H9 (cell line): ENCODE results near the gene PNMA6E. TPM values are rescaled to one million over a fixed set of nuclear protein-coding genes. Genes with fewer than 3 reads are reported as not detected.

ENCODE experiments used
- DNase-seq: peaks from one replicate; pipeline ENCODE4 v3.0.0-alpha.2; 2017
- H2AFZ ChIP-seq: one replicate; pipeline ENCODE4 v1.6.1; 2013; ENCODE audit warnings: mild to moderate bottlenecking, low read length, control low read depth, moderate library complexity
- H2AK5ac ChIP-seq: 2 replicates; pipeline ENCODE4 v1.6.1; 2013; ENCODE audit warnings: low read length, control low read depth, mixed read lengths; ENCODE audit not compliant: insufficient read length
- H2BK120ac ChIP-seq: one replicate; pipeline ENCODE4 v1.6.1; 2013; ENCODE audit warnings: low read depth, mild to moderate bottlenecking, low read length, control low read depth, inconsistent platforms; ENCODE audit not compliant: poor library complexity, severe bottlenecking
- H2BK12ac ChIP-seq: 2 replicates; pipeline ENCODE4 v1.6.1; 2013; ENCODE audit warnings: low read length, control low read depth, mixed read lengths, low read depth; ENCODE audit not compliant: insufficient read length
- H2BK15ac ChIP-seq: 2 replicates; pipeline ENCODE4 v1.6.1; 2013; ENCODE audit warnings: low read depth, low read length, control low read depth
- H2BK20ac ChIP-seq: one replicate; pipeline ENCODE4 v1.6.1; 2013; ENCODE audit warnings: low read depth, mild to moderate bottlenecking, low read length, control low read depth, inconsistent platforms; ENCODE audit not compliant: poor library complexity, severe bottlenecking
- H2BK5ac ChIP-seq: 2 replicates; pipeline ENCODE4 v1.6.1; 2013; ENCODE audit warnings: low read length, control low read depth, mixed read lengths; ENCODE audit not compliant: insufficient read length
- H3K14ac ChIP-seq: 2 replicates; pipeline ENCODE4 v1.6.1; 2013; ENCODE audit warnings: low read length, control low read depth; ENCODE audit not compliant: insufficient read depth
- H3K18ac ChIP-seq: 2 replicates; pipeline ENCODE4 v1.6.1; 2013; ENCODE audit warnings: low read depth, mild to moderate bottlenecking, mixed read lengths, low read length, control low read depth; ENCODE audit not compliant: insufficient read length
- H3K23ac ChIP-seq: 2 replicates; pipeline ENCODE4 v1.6.1; 2013; ENCODE audit warnings: low read length, control low read depth, mixed read lengths, low read depth; ENCODE audit not compliant: insufficient read length
- H3K23me2 ChIP-seq: 2 replicates; pipeline ENCODE4 v1.6.1; 2013; ENCODE audit warnings: low read depth, mild to moderate bottlenecking, mixed read lengths, low read length, control low read depth; ENCODE audit not compliant: insufficient read length, poor library complexity, severe bottlenecking
- H3K27ac ChIP-seq: 2 replicates; pipeline ENCODE4 v1.5.1; 2013; ENCODE audit warnings: low read length, control low read depth, mixed read lengths, low read depth; ENCODE audit not compliant: insufficient read length
- H3K27me3 ChIP-seq: 2 replicates; pipeline ENCODE4 v1.6.1; 2013; ENCODE audit warnings: low read length, control low read depth, inconsistent platforms; ENCODE audit not compliant: insufficient read depth
- H3K4ac ChIP-seq: 2 replicates; pipeline ENCODE4 v1.6.1; 2013; ENCODE audit warnings: low read depth, mild to moderate bottlenecking, control low read depth, inconsistent platforms, low read length, moderate library complexity
- H3K4me1 ChIP-seq: 2 replicates; pipeline ENCODE4 v1.6.1; 2013; ENCODE audit warnings: low read length, control low read depth, inconsistent platforms; ENCODE audit not compliant: insufficient read depth
- H3K4me2 ChIP-seq: 2 replicates; pipeline ENCODE4 v1.6.1; 2013; ENCODE audit warnings: low read length, control low read depth, mixed read lengths; ENCODE audit not compliant: insufficient read length, insufficient read depth
- H3K56ac ChIP-seq: 2 replicates; pipeline ENCODE4 v1.6.1; 2013; ENCODE audit warnings: low read depth, mild to moderate bottlenecking, mixed read lengths, low read length, control low read depth; ENCODE audit not compliant: insufficient read length
- H3K79me1 ChIP-seq: 2 replicates; pipeline ENCODE4 v1.6.1; 2013; ENCODE audit warnings: low read depth, mild to moderate bottlenecking, moderate library complexity, low read length, control low read depth, inconsistent platforms; ENCODE audit not compliant: insufficient read depth, poor library complexity, severe bottlenecking
- H3K79me2 ChIP-seq: 2 replicates; pipeline ENCODE4 v1.6.1; 2013; ENCODE audit warnings: low read length, control low read depth, inconsistent platforms; ENCODE audit not compliant: insufficient read depth
- H3K9ac ChIP-seq: 2 replicates; pipeline ENCODE4 v1.6.1; 2013; ENCODE audit warnings: low read length, control low read depth, mixed read lengths; ENCODE audit not compliant: insufficient read length; ENCODE audit errors: extremely low read depth
- H3K9me3 ChIP-seq: one replicate; pipeline ENCODE4 v1.6.1; 2013; ENCODE audit warnings: low read depth, low read length, inconsistent platforms; ENCODE audit not compliant: control insufficient read depth
- H3T11ph ChIP-seq: one replicate; pipeline ENCODE4 v1.6.1; 2013; ENCODE audit warnings: mild to moderate bottlenecking, low read length, control low read depth, inconsistent platforms
- H4K20me1 ChIP-seq: one replicate; pipeline ENCODE4 v1.6.1; 2013; ENCODE audit not compliant: control insufficient read depth, insufficient read length, insufficient read depth
- H4K5ac ChIP-seq: 2 replicates; pipeline ENCODE4 v1.6.1; 2013; ENCODE audit warnings: low read depth, mild to moderate bottlenecking, mixed read lengths, low read length, control low read depth; ENCODE audit not compliant: insufficient read length
- H4K8ac ChIP-seq: replicated peaks from 2 replicates; pipeline ENCODE4 v1.6.1; 2013; ENCODE audit warnings: low read length, control low read depth, mixed read lengths, low read depth; ENCODE audit not compliant: insufficient read length
- H4K91ac ChIP-seq: 2 replicates; pipeline ENCODE4 v1.6.1; 2013; ENCODE audit warnings: low read depth, mild to moderate bottlenecking, moderate library complexity, mixed read lengths, low read length, control low read depth; ENCODE audit not compliant: insufficient read length
- H3K27ac Mint-ChIP-seq, 3 experiments: 2 replicates in 2 of 3; 3 replicates in 1 of 3; pipeline ENCODE4 v1.8.0; 2020 to 2021; ENCODE audit warnings: mixed read lengths in 3 of 3, mild to moderate bottlenecking in 1 of 3, moderate library complexity in 1 of 3
- H3K27me3 Mint-ChIP-seq: 2 replicates; pipeline ENCODE4 v1.8.0; 2021; ENCODE audit warnings: low read depth, mild to moderate bottlenecking, moderate library complexity, mixed read lengths
- H3K36me3 Mint-ChIP-seq, 3 experiments: 2 replicates in 2 of 3; 3 replicates in 1 of 3; pipeline ENCODE4 v1.8.0; 2020 to 2021; ENCODE audit warnings: low read depth in 3 of 3, mixed read lengths in 3 of 3; ENCODE audit not compliant: insufficient read depth in 1 of 3
- H3K4me1 Mint-ChIP-seq, 2 experiments: 2 replicates each; pipeline ENCODE4 v1.8.0; 2020; ENCODE audit warnings: mixed read lengths in 2 of 2
- H3K4me3 Mint-ChIP-seq, 2 experiments: 2 replicates in 1 of 2; 3 replicates in 1 of 2; pipeline ENCODE4 v1.8.0; 2020 to 2021; ENCODE audit warnings: mild to moderate bottlenecking in 2 of 2, mixed read lengths in 2 of 2, moderate library complexity in 1 of 2
- H3K9me3 Mint-ChIP-seq, 2 experiments: 2 replicates in 1 of 2; 3 replicates in 1 of 2; pipeline ENCODE4 v1.8.0; 2020; ENCODE audit warnings: mild to moderate bottlenecking in 2 of 2, mixed read lengths in 2 of 2, moderate library complexity in 1 of 2
- WGBS: extraction: QIAGEN DNeasy Blood & Tissue Kit; methylation state at CpG from one replicate; pipeline ENCODE4 v1.1.7; 2013; ENCODE audit warnings: missing lambda C conversion rate, low lambda C conversion rate, mixed read lengths; ENCODE audit not compliant: insufficient read length; ENCODE audit errors: extremely low coverage; 5-methylcytosine and 5-hydroxymethylcytosine counted together
- total RNA-seq: library from RNA; stranded (reverse); gene quantifications from 2 replicates; pipeline ENCODE4 v1.2.1, GENCODE V29; 2021
- TF ChIP-seq, protein P1 (sequence below): fragments of 200-600 bp; sonication (generic); conservative IDR thresholded peaks from 3 replicates; pipeline ENCODE4 v1.8.0; 2021; ENCODE audit warnings: antibody characterized with exemption, mild to moderate bottlenecking

Gene PNMA6E
- total RNA-seq, 1 experiment from 2014 or later = not detected

DNA sequence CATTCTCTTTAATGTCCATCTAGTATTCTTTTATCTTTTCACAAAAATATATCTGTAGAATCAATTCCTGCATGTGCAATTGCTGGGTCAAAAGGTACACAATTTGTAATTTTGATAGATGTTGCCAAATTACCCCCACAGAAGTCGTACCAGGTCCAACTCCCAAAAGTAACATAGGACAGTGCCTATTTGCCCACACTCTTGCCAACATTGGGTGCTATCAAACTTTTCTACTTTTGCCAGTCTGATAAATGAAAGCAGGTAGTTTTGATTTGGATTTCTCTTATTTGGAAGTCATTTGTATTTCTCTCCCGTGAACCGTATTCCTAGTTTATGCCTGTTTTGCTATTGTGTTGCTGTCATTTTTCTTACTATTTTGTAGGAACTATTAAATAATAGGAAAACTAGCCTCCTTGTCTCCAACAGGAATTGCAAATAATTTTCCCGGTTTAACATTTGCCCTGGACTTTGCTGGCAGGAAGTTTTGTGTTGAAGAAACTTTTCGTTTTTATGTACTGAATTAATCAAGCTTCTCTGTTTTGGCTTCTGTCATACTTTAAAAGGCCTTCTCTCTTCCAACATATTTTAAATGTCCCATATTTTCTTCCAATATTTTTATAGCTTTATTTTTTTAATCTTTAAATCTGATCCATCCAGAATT lies 34.1 kb downstream of the PNMA6E start:
- Mint-ChIP-seq H3K9me3 (peaks cover 63 to 77% of the 10 kb centered on the region in 2 experiments), H3K27ac (no peak overlapping the region), H3K4me1 (no peaks in the 10 kb centered on the region), H3K27me3 (peaks cover 9% of the 10 kb centered on the region), H3K36me3 (peaks cover 0 to 2% (median 0%) of the 10 kb centered on the region in 3 experiments; a peak in 1 of 7 replicates), H3K4me3 (no peak overlapping the region; a peak in 1 of 5 replicates)
- Histone ChIP-seq H4K8ac (no peak overlapping the region), H4K5ac (no peak overlapping the region), H3K9me3 (peaks cover 23% of the 10 kb centered on the region), H3K79me2 (no peaks in the 10 kb centered on the region), H3K4ac (no peak overlapping the region), H2BK15ac (no peak overlapping the region), H3K9ac (no peak overlapping the region), H2AK5ac (no peak overlapping the region), H2BK12ac (no peak overlapping the region), H3K14ac (no peak overlapping the region), H4K20me1 (no peaks in the 10 kb centered on the region), H3T11ph (no peak overlapping the region), H3K4me1 (no peaks in the 10 kb centered on the region), H3K56ac (no peak overlapping the region), H3K27me3 (no peaks in the 10 kb centered on the region), H4K91ac (no peak overlapping the region), H3K27ac (no peak overlapping the region), H3K79me1 (no peaks in the 10 kb centered on the region), H2BK20ac (no peak overlapping the region), H3K18ac (no peak overlapping the region), H2BK120ac (no peak overlapping the region), H3K23ac (no peak overlapping the region), H3K23me2 (no peaks in the 10 kb centered on the region), H2AFZ (no peak overlapping the region), H3K4me2 (no peak overlapping the region), H2BK5ac (no peak overlapping the region)
- no CpG with 5 or more reads among the region's 5 CpGs for WGBS
- TF ChIP-seq, protein P1, sequence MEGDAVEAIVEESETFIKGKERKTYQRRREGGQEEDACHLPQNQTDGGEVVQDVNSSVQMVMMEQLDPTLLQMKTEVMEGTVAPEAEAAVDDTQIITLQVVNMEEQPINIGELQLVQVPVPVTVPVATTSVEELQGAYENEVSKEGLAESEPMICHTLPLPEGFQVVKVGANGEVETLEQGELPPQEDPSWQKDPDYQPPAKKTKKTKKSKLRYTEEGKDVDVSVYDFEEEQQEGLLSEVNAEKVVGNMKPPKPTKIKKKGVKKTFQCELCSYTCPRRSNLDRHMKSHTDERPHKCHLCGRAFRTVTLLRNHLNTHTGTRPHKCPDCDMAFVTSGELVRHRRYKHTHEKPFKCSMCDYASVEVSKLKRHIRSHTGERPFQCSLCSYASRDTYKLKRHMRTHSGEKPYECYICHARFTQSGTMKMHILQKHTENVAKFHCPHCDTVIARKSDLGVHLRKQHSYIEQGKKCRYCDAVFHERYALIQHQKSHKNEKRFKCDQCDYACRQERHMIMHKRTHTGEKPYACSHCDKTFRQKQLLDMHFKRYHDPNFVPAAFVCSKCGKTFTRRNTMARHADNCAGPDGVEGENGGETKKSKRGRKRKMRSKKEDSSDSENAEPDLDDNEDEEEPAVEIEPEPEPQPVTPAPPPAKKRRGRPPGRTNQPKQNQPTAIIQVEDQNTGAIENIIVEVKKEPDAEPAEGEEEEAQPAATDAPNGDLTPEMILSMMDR = no peak
- no peak for DNase-seq
